Occipital lobe (tissue), 3 donors: ENCODE results near the gene MUSTN1. TPM values are rescaled to one million over a fixed set of nuclear protein-coding genes. Genes with fewer than 3 reads are reported as not detected.

Source experiments
- DNase-seq: peaks from one replicate; lab custom pipeline; 2025; lab: John Stamatoyannopoulos, UW
- small RNA-seq: library from RNA; depleted of rRNA; stranded (forward); fragments of <200 nt; gene quantifications from one replicate; pipeline ENCODE3, GENCODE V24; 2014
- total RNA-seq: library from RNA; depleted of rRNA; stranded (reverse); fragments of >200 nt; gene quantifications from one replicate; pipeline ENCODE4 v1.2.3, GENCODE V29; 2014

The MUSTN1 gene
- total RNA-seq, 1 donor from 2014 or later, result not detected

- DNase-seq, result no peak
Observed at GRCh38 chr3:52786330-52787215, 48.2 kb downstream of the MUSTN1 start.

- DNase-seq, result no peak
Observed at GRCh38 chr3:52784931-52785590, 49.8 kb downstream of the MUSTN1 start.

GRCh38 chr3:52784021-52784621 lies 50.7 kb downstream of the MUSTN1 start:
- DNase-seq, result no peak

- DNase-seq, result no peak
Observed at GRCh38 chr3:52783211-52783555, 51.6 kb downstream of the MUSTN1 start.

Small RNA genes within 50 kb of the gene (small RNA-seq; reads per million reads assigned to genes)
- not detected for gene MIR8064
- not detected for gene MUSTN1

Other genes with a start within 250 kb of the MUSTN1 start
- 203 TPM for gene PBRM1, start 149.1 kb downstream of the MUSTN1 start, total RNA-seq
- gene GNL3, start 149.0 kb downstream of the MUSTN1 start, total RNA-seq, result 78.8 TPM
- 57.9 TPM for gene GLT8D1, start 129.2 kb downstream of the MUSTN1 start, total RNA-seq
- 29.6 TPM for gene SPCS1, start 128.9 kb downstream of the MUSTN1 start, total RNA-seq
- 46.0 TPM for gene NEK4, start 64.1 kb downstream of the MUSTN1 start, total RNA-seq
- gene ITIH1, start 57.4 kb downstream of the MUSTN1 start, total RNA-seq, result 0.94 TPM
- gene ITIH3, start 40.2 kb downstream of the MUSTN1 start, total RNA-seq, result 0.16 TPM
- gene ITIH4, start 4.3 kb downstream of the MUSTN1 start, total RNA-seq, result 2.8 TPM
- 9.2 TPM for gene STIMATE, start 62.5 kb upstream of the MUSTN1 start, total RNA-seq
- 25.6 TPM for gene SFMBT1, start 211.1 kb upstream of the MUSTN1 start, total RNA-seq